GM12875 (cell line): Measurements from ENCODE around the gene UBASH3B.
A peak's percentile ranks its signal among the peaks of the same experiment; 100 is the strongest.
"Not testable (repeated sequence)": the region's sequence is repeated elsewhere in the genome, so short reads cannot be mapped to it uniquely, and the experiment has no call there.

Experiments used
- H3K4me3 ChIP-seq: one replicate; pipeline ENCODE4 v1.5.1; 2011; ENCODE audit warnings: low read depth, low read length, control low read depth
- TF ChIP-seq, protein P1 (sequence below): IDR thresholded peaks from 2 replicates; pipeline ENCODE4 v1.5.1; 2011; ENCODE audit warnings: low read depth, mild to moderate bottlenecking, control low read depth, inconsistent platforms, low read length, moderate library complexity, borderline replicate concordance; ENCODE audit not compliant: insufficient read depth

The UBASH3B gene

DNA sequence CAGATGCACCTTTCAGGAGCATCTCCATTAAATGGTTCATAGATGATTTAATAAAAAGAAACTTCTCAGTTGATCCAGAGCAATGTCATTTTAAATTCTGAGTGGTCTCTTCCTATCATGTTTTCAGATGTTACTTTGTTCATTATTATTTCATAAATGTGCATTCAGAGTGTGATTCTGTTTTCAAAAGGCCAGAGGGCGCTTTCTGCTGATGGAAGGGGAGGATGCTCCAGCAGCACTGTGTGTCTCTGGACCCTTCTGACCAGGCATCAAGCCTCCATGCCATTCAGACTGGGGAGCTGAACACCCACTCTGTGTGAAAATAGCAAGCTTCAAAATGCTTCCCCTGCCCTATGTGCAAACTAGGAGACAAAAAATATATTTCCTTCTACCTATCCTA, 158.9 kb downstream of the UBASH3B start:
- H3K4me3 ChIP-seq, result no peak overlapping the region
- TF ChIP-seq, protein P1, sequence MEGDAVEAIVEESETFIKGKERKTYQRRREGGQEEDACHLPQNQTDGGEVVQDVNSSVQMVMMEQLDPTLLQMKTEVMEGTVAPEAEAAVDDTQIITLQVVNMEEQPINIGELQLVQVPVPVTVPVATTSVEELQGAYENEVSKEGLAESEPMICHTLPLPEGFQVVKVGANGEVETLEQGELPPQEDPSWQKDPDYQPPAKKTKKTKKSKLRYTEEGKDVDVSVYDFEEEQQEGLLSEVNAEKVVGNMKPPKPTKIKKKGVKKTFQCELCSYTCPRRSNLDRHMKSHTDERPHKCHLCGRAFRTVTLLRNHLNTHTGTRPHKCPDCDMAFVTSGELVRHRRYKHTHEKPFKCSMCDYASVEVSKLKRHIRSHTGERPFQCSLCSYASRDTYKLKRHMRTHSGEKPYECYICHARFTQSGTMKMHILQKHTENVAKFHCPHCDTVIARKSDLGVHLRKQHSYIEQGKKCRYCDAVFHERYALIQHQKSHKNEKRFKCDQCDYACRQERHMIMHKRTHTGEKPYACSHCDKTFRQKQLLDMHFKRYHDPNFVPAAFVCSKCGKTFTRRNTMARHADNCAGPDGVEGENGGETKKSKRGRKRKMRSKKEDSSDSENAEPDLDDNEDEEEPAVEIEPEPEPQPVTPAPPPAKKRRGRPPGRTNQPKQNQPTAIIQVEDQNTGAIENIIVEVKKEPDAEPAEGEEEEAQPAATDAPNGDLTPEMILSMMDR, result peak; percentile 41; the same call in 1 of the 2 replicates

GRCh38 chr11:122815900-122816299, 160.4 kb downstream of the UBASH3B start:
- no peak overlapping the region for H3K4me3 ChIP-seq
- TF ChIP-seq, protein P1, result no peak

GRCh38 chr11:122816761-122817520, 161.4 kb downstream of the UBASH3B start:
- no peak overlapping the region for H3K4me3 ChIP-seq
- TF ChIP-seq, protein P1, result no peak

DNA sequence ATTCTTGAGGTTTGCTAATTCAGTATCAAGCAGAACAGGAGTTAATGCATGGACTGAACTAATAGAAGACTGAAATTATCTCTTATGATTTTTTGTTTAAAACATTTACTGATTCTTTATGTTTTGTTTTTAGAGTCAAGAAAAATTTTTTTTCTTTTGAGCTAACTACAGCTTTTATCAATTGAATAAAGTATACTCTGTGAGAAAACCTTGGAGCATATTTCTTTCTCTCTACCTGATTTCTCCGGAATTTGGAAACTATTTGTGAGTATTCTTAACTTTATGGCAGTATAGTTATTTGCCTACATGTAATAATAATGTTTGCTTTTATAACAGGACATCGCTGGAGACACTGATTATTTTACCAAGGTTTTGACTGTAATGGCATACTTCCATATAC, 164.6 kb downstream of the UBASH3B start:
- TF ChIP-seq, protein P1, result no peak
- H3K4me3 ChIP-seq, result no peak overlapping the region

DNA sequence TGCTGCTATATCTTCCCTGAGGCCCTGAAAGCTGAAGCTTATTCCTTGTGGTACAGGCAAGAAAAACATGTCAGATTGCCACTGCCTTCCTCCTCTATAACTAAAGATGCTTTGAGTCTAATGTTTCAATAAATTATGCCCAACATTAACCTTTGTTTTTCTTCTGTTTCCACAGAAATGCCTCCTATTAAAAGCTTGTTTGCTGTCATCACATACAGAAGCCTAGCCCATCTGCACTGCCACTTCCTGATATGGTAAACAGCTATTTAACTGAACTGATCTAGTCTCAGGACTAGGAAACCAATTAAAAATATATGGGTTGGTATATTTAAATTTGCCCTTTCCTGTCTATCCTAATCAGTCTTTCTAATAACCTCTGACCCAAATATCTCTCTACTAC, 165.6 kb downstream of the UBASH3B start:
- TF ChIP-seq, protein P1, result no peak
- no peak overlapping the region for H3K4me3 ChIP-seq

GRCh38 chr11:122822241-122822640, 166.7 kb downstream of the UBASH3B start:
- TF ChIP-seq, protein P1, result no peak
- no peak overlapping the region for H3K4me3 ChIP-seq

- TF ChIP-seq, protein P1, result no peak
- no peak overlapping the region for H3K4me3 ChIP-seq
Measured at GRCh38 chr11:122823564-122823963, 168.0 kb downstream of the UBASH3B start.

- H3K4me3 ChIP-seq, result not testable (repeated sequence)
Measured at GRCh38 chr11:122829371-122829770, 173.8 kb downstream of the UBASH3B start.

DNA sequence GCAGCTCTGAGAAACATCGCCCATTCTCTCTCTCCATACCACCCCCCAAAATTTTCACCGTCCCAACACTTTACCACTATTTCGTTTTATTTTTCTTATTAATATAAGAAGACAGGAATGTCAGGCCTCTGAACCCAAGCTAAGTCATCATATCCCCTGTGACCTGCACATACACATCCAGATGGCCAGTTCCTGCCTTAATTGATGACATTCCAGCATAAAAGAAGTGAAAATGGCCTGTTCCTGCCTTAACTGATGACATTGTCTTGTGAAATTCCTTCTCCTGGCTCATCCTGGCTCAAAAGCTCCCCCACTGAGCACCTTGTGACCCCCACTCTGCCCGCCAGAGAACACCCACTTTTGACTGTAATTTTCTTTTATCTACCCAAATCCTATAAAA, 176.8 kb downstream of the UBASH3B start:
- not testable (repeated sequence) for H3K4me3 ChIP-seq
